Esophagus squamous epithelium (tissue), 5 donors: Measurements from ENCODE around the gene ACTR8. TPM values are rescaled to one million over a fixed set of nuclear protein-coding genes. Genes with fewer than 3 reads are reported as not detected.

Experiments
- DNase-seq: peaks from one replicate; lab custom pipeline; 2025; lab: John Stamatoyannopoulos, UW
- H3K27ac ChIP-seq, 4 donors: fragments of 200-600 bp; sonication (generic); one replicate each; pipeline ENCODE4 v1.5.1; 2016 to 2019; ENCODE audit warnings: mild to moderate bottlenecking in 1 of 4
- H3K27me3 ChIP-seq, 4 donors: fragments of 200-600 bp; sonication (generic); 1 replicate in 3 of 4; 2 replicates in 1 of 4; pipeline versions ENCODE4 v1.5.1 to v1.6.0; 2017 to 2021; ENCODE audit warnings: antibody characterized with exemption in 1 of 4
- H3K36me3 ChIP-seq, 3 donors: fragments of 200-600 bp; sonication (generic); one replicate each; pipeline ENCODE4 v1.5.1; 2016 to 2019
- H3K4me1 ChIP-seq, 3 donors: fragments of 200-600 bp; sonication (generic); one replicate each; pipeline ENCODE4 v1.5.1; 2017 to 2019
- H3K4me3 ChIP-seq, 4 donors: fragments of 200-600 bp; sonication (generic); 1 replicate in 3 of 4; 2 replicates in 1 of 4; pipeline ENCODE4 v1.5.1; 2016 to 2019; ENCODE audit warnings: mild to moderate bottlenecking in 2 of 4, moderate library complexity in 1 of 4
- H3K9me3 ChIP-seq, 3 donors: fragments of 200-600 bp; sonication (generic); one replicate each; pipeline ENCODE4 v1.5.1; 2016 to 2019
- POLR2A ChIP-seq, 4 donors: fragments of 450-650 bp; IDR thresholded peaks; one replicate each; pipeline ENCODE4 v1.6.1; 2017; ENCODE audit warnings: antibody characterized with exemption in 4 of 4, mild to moderate bottlenecking in 4 of 4, moderate library complexity in 3 of 4
- WGBS, 2 donors: methylation state at CpG; one replicate each; pipeline ENCODE4 v1.1.5; 2018; 5-methylcytosine and 5-hydroxymethylcytosine counted together
- intact Hi-C: fragments of 100-400 bp; cut with DNase I; formaldehyde crosslinking; loops from one replicate; pipeline ENCODE4 v1.15.0; 2022
- total RNA-seq, 4 donors: library from RNA; depleted of rRNA; stranded (reverse); fragments of >200 nt; gene quantifications; one replicate each; pipeline ENCODE4 v1.1.0, GENCODE V29; 2016
- TF ChIP-seq, protein P1 (sequence below), 6 experiments: fragments of 450-650 bp in 4 of 6; fragments of 200-600 bp in 2 of 6; sonication (generic) in 2 of 6; IDR thresholded peaks; one replicate each; pipeline ENCODE4 v1.5.1; 2016 to 2019; ENCODE audit warnings: antibody characterized with exemption in 6 of 6, mild to moderate bottlenecking in 4 of 6, moderate library complexity in 4 of 6
- donor health status: DM: yes; HTN: yes; CAD: no.

Gene ACTR8
- total RNA-seq, 4 donors from 2014 or later = 10.7 to 19.3 (median 15.8) TPM

DNA sequence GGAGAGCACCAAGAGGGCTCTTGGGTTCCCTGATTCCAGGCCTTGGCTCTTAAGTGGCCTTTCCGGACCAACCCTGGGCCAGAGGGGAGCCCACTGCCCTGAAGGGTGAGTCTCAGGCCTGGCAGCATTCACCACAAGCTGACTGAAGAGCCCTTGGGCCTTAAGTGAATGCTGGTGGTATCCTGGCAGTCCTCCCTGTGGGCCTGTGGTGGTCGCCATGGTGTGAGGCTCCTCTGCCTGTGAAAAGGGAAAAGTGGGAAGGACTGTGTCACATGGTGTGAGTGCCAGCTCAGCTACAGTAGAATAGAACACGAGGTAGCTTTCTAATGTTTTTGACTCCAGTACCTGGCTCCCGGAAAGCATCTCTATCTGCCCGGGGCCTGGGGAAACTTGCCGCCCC, 51.0 kb downstream of the ACTR8 start:
- intact Hi-C loops = no loop called here
- Histone ChIP-seq H3K4me1 (no peaks in the 10 kb centered on the region), H3K27me3 (no peaks in the 10 kb centered on the region), H3K27ac (no peak overlapping the region), H3K36me3 (no peaks in the 10 kb centered on the region), H3K9me3 (no peaks in the 10 kb centered on the region), H3K4me3 (no peak overlapping the region)
- no peak for DNase-seq
- 72 to 80% methylated on average over 1 to 3 of the region's 6 CpGs for WGBS, 2 donors
- TF ChIP-seq, protein P1, sequence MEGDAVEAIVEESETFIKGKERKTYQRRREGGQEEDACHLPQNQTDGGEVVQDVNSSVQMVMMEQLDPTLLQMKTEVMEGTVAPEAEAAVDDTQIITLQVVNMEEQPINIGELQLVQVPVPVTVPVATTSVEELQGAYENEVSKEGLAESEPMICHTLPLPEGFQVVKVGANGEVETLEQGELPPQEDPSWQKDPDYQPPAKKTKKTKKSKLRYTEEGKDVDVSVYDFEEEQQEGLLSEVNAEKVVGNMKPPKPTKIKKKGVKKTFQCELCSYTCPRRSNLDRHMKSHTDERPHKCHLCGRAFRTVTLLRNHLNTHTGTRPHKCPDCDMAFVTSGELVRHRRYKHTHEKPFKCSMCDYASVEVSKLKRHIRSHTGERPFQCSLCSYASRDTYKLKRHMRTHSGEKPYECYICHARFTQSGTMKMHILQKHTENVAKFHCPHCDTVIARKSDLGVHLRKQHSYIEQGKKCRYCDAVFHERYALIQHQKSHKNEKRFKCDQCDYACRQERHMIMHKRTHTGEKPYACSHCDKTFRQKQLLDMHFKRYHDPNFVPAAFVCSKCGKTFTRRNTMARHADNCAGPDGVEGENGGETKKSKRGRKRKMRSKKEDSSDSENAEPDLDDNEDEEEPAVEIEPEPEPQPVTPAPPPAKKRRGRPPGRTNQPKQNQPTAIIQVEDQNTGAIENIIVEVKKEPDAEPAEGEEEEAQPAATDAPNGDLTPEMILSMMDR (IDR thresholded peaks at IDR 0.05) = no peak
- no peak for TF ChIP-seq POLR2A (IDR thresholded peaks at IDR 0.05)

DNA sequence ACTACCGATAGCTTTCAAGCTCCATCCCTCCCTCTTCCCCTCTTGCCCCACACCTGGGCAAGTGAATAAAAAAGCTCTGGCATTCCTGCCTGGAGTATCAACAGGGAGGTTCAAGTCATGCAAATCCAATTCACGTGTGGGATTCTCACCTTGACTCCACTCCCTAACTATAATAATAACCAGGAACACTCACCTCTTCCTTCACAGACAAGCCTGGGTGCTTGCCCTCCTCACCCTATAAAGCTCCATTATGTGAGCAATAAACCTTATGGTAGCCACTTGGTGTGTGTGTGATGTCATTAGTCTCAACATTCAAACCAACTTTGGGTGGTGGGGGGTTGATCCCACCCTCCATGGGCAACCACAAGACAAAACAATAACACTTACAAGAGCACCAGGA, 52.3 kb downstream of the ACTR8 start:
- no peaks in the 10 kb centered on the region for H3K4me1 ChIP-seq
- no peaks in the 10 kb centered on the region for H3K9me3 ChIP-seq
- WGBS, 2 donors = 72 to 82% methylated on average over 2 of the region's 2 CpGs
- no peaks in the 10 kb centered on the region for H3K36me3 ChIP-seq
- H3K27me3 ChIP-seq = peaks cover 0 to 1% (median 0%) of the 10 kb centered on the region in 4 donors
- TF ChIP-seq POLR2A (IDR thresholded peaks at IDR 0.05) = no peak
- TF ChIP-seq, protein P1 (IDR thresholded peaks at IDR 0.05) = no peak
- H3K27ac ChIP-seq = no peak overlapping the region
- intact Hi-C loops = no loop called here
- no peak overlapping the region for H3K4me3 ChIP-seq
- DNase-seq = no peak

DNA sequence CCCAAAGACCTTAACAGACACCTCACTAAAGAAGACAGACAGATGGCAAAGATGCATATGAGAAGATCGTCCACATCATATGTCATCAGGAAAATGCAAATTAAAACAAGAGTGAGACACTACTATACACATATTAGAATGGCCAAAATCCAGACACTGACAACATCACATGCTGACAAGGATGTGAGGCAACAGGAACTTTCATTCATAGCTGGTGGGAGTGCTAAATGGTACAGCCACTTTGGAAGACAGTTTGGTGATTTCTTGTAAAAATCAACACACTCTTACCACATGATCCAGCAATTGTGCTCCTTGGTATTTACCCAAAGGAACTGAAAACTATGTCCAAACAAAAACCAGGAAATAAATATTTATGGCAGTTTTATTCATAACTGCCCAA, 53.4 kb downstream of the ACTR8 start:
- TF ChIP-seq, protein P1 (IDR thresholded peaks at IDR 0.05) = no peak
- no peak for TF ChIP-seq POLR2A (IDR thresholded peaks at IDR 0.05)
- Histone ChIP-seq H3K27ac (no peak overlapping the region), H3K36me3 (no peaks in the 10 kb centered on the region), H3K9me3 (no peaks in the 10 kb centered on the region), H3K27me3 (peaks cover 0 to 10% (median 0%) of the 10 kb centered on the region in 4 donors), H3K4me1 (no peaks in the 10 kb centered on the region), H3K4me3 (no peak overlapping the region)
- no peak for DNase-seq
- intact Hi-C loops = no loop called here
- WGBS, 2 donors = 62 to 75% methylated on average over 1 of the region's 1 CpG

DNA sequence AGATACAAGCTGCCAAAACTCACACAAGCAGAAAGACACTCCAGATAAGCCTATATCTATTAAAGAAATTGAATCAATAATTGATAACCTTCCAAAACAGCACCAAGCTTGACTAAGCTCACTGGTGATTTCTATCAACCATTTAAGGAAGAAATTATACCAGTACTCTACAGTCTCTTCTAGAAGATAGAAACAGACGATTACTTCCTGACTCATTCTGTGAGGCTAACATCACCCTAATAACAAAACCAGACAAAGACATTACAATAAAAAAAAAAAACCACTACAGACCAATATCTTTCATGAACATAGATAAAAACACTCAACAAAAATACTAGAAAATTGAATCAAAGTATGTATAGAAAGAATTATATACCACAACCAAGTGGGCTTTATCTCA, 55.9 kb downstream of the ACTR8 start:
- Histone ChIP-seq H3K9me3 (no peaks in the 10 kb centered on the region), H3K27me3 (peaks cover 0 to 10% (median 0%) of the 10 kb centered on the region in 4 donors), H3K4me1 (peaks cover 0 to 3% (median 0%) of the 10 kb centered on the region in 3 donors), H3K27ac (no peak overlapping the region), H3K36me3 (no peaks in the 10 kb centered on the region), H3K4me3 (no peak overlapping the region)
- DNase-seq = no peak
- TF ChIP-seq, protein P1 (IDR thresholded peaks at IDR 0.05) = no peak
- no peak for TF ChIP-seq POLR2A (IDR thresholded peaks at IDR 0.05)
- WGBS, 2 donors = 50 to 62% methylated on average over 1 of the region's 1 CpG
- intact Hi-C loops = no loop called here

DNA sequence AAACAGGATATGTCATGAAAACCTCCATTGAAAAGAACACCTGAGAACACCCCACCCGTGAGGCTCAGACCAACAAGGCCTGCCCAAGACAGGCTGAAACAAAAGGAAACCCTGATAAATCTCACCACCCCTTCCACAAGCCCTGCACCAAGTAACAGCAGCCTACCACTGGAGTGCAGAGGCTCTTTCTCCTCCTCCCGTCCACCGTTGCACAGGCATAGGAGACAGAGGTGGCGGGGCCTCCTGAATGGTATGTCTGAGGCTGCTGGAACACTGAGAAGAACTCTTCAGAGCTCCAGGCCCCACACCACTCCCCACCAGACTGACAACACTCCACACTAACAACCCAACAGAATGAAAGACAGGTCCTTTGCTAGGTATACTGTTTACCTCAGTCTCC, 57.2 kb downstream of the ACTR8 start:
- Histone ChIP-seq H3K36me3 (no peaks in the 10 kb centered on the region), H3K4me1 (peaks cover 0 to 3% (median 0%) of the 10 kb centered on the region in 3 donors), H3K27ac (no peak overlapping the region), H3K4me3 (no peak overlapping the region), H3K9me3 (no peaks in the 10 kb centered on the region), H3K27me3 (peaks cover 0 to 22% (median 0%) of the 10 kb centered on the region in 4 donors)
- intact Hi-C loops = no loop called here
- DNase-seq = no peak
- WGBS, 2 donors = 80 to 87% methylated on average over 4 of the region's 4 CpGs
- TF ChIP-seq POLR2A (IDR thresholded peaks at IDR 0.05) = no peak
- TF ChIP-seq, protein P1 (IDR thresholded peaks at IDR 0.05) = no peak
